ENCODE results near the gene COLEC12. TPM values are rescaled to one million over a fixed set of nuclear protein-coding genes. Genes with fewer than 3 reads are reported as not detected.

The COLEC12 gene
- total and polyA plus RNA-seq, 10 of the 15 experiments (the other 5 are each of a cell fraction or from before 2014, with no cell fraction given) = 0.04 to 0.05 TPM; not detected in 8

GRCh38 chr18:332007-332406 is 168.5 kb downstream of the COLEC12 start:
- FAIRE-seq (no peak), DNase-seq (ENCODE audit: low read depth, low spot score) (no peak), ATAC-seq (no peak)
- H3K79me2 ChIP-seq (ENCODE audit: control insufficient read depth, insufficient read depth, low read length) = no peaks in the 10 kb centered on the region
- SMC1A ChIA-PET (ENCODE audit: uncharacterized antibody, unreplicated experiment) = no interaction called here
- WGBS (ENCODE audit: insufficient coverage, insufficient replicate concordance, low lambda C conversion rate, missing lambda C conversion rate) = 10% methylated on average over 4 of the region's 4 CpGs
- H3K36me3 ChIP-seq (ENCODE audit: control insufficient read depth in 2 of 2, insufficient read depth in 2 of 2, low read length in 1 of 2) = no peaks in the 10 kb centered on the region
- no peaks in the 10 kb centered on the region for H3K27me3 ChIP-seq (replicated peaks in 1 of 2; ENCODE audit: control insufficient read depth in 2 of 2, insufficient read depth in 2 of 2, low read length in 1 of 2)
- no peak overlapping the region for H3K27ac ChIP-seq (ENCODE audit: control insufficient read depth, insufficient read depth)
- no peak overlapping the region for H3K4me2 ChIP-seq (ENCODE audit: control insufficient read depth, insufficient read depth)
- CTCF ChIA-PET = no interaction called here
- H2AFZ ChIP-seq (ENCODE audit: control insufficient read depth, low read depth, low read length) = no peak overlapping the region
- intact Hi-C loops (cut with micrococcal nuclease; ENCODE audit: unreplicated experiment) (no loop called here), in situ Hi-C loops (cut with MboI) (no loop called here)
- BruUV-seq (replicated peaks) = no TSS peak
- POLR2A ChIA-PET = no interaction called here
- H3K9ac ChIP-seq (ENCODE audit: control insufficient read depth, insufficient read depth, low read length) = no peak overlapping the region
- no peak for TF ChIP-seq KDM1A (IDR thresholded peaks at IDR 0.05; ENCODE audit: borderline replicate concordance)
- TF ChIP-seq, protein P1, sequence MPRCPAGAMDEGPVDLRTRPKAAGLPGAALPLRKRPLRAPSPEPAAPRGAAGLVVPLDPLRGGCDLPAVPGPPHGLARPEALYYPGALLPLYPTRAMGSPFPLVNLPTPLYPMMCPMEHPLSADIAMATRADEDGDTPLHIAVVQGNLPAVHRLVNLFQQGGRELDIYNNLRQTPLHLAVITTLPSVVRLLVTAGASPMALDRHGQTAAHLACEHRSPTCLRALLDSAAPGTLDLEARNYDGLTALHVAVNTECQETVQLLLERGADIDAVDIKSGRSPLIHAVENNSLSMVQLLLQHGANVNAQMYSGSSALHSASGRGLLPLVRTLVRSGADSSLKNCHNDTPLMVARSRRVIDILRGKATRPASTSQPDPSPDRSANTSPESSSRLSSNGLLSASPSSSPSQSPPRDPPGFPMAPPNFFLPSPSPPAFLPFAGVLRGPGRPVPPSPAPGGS (IDR thresholded peaks at IDR 0.05; ENCODE audit: borderline replicate concordance, insufficient read depth, low read depth, low read length, poor library complexity, severe bottlenecking) = no peak
- TF ChIP-seq NR2F1 (conservative IDR thresholded peaks at IDR 0.05) = no peak
- TF ChIP-seq, protein P2, sequence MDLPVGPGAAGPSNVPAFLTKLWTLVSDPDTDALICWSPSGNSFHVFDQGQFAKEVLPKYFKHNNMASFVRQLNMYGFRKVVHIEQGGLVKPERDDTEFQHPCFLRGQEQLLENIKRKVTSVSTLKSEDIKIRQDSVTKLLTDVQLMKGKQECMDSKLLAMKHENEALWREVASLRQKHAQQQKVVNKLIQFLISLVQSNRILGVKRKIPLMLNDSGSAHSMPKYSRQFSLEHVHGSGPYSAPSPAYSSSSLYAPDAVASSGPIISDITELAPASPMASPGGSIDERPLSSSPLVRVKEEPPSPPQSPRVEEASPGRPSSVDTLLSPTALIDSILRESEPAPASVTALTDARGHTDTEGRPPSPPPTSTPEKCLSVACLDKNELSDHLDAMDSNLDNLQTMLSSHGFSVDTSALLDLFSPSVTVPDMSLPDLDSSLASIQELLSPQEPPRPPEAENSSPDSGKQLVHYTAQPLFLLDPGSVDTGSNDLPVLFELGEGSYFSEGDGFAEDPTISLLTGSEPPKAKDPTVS (IDR thresholded peaks at IDR 0.05; ENCODE audit: low read depth, low read length) = no peak
- TF ChIP-seq SUZ12 (IDR thresholded peaks at IDR 0.05; ENCODE audit: unreplicated experiment) = no peak
- TF ChIP-seq, protein P3, sequence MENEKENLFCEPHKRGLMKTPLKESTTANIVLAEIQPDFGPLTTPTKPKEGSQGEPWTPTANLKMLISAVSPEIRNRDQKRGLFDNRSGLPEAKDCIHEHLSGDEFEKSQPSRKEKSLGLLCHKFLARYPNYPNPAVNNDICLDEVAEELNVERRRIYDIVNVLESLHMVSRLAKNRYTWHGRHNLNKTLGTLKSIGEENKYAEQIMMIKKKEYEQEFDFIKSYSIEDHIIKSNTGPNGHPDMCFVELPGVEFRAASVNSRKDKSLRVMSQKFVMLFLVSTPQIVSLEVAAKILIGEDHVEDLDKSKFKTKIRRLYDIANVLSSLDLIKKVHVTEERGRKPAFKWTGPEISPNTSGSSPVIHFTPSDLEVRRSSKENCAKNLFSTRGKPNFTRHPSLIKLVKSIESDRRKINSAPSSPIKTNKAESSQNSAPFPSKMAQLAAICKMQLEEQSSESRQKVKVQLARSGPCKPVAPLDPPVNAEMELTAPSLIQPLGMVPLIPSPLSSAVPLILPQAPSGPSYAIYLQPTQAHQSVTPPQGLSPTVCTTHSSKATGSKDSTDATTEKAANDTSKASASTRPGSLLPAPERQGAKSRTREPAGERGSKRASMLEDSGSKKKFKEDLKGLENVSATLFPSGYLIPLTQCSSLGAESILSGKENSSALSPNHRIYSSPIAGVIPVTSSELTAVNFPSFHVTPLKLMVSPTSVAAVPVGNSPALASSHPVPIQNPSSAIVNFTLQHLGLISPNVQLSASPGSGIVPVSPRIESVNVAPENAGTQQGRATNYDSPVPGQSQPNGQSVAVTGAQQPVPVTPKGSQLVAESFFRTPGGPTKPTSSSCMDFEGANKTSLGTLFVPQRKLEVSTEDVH (IDR thresholded peaks at IDR 0.05; ENCODE audit: low read depth, partially characterized antibody) = no peak
- TF ChIP-seq TAF1 (IDR thresholded peaks at IDR 0.05; ENCODE audit: borderline replicate concordance, low read depth, low read length) = no peak
- TF ChIP-seq NFIC (IDR thresholded peaks at IDR 0.05; ENCODE audit: low read depth, low read length) = no peak
- no peak for TF ChIP-seq BHLHE40 (IDR thresholded peaks at IDR 0.05; ENCODE audit: borderline replicate concordance in 1 of 2, low read depth in 2 of 2, low read length in 1 of 2)
- TF ChIP-seq, protein P4, sequence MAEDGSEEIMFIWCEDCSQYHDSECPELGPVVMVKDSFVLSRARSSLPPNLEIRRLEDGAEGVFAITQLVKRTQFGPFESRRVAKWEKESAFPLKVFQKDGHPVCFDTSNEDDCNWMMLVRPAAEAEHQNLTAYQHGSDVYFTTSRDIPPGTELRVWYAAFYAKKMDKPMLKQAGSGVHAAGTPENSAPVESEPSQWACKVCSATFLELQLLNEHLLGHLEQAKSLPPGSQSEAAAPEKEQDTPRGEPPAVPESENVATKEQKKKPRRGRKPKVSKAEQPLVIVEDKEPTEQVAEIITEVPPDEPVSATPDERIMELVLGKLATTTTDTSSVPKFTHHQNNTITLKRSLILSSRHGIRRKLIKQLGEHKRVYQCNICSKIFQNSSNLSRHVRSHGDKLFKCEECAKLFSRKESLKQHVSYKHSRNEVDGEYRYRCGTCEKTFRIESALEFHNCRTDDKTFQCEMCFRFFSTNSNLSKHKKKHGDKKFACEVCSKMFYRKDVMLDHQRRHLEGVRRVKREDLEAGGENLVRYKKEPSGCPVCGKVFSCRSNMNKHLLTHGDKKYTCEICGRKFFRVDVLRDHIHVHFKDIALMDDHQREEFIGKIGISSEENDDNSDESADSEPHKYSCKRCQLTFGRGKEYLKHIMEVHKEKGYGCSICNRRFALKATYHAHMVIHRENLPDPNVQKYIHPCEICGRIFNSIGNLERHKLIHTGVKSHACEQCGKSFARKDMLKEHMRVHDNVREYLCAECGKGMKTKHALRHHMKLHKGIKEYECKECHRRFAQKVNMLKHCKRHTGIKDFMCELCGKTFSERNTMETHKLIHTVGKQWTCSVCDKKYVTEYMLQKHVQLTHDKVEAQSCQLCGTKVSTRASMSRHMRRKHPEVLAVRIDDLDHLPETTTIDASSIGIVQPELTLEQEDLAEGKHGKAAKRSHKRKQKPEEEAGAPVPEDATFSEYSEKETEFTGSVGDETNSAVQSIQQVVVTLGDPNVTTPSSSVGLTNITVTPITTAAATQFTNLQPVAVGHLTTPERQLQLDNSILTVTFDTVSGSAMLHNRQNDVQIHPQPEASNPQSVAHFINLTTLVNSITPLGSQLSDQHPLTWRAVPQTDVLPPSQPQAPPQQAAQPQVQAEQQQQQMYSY (CRISPR knock-in tag; IDR thresholded peaks at IDR 0.05) = no peak
- TF ChIP-seq NR2C2 (IDR thresholded peaks at IDR 0.05; ENCODE audit: borderline replicate concordance, control insufficient read depth, insufficient read length, low read depth) = no peak
- H3K4me3 ChIP-seq = no peak overlapping the region
- H3K4me1 ChIP-seq (ENCODE audit: control insufficient read depth, insufficient read depth, low read length) = no peaks in the 10 kb centered on the region
- RAD21 ChIA-PET (ENCODE audit: unreplicated experiment) = no interaction called here
- H3K9me3 ChIP-seq (replicated peaks; ENCODE audit: control insufficient read depth, insufficient read depth, low read length) = no peaks in the 10 kb centered on the region
- no peaks in the 10 kb centered on the region for H4K20me1 ChIP-seq (ENCODE audit: control insufficient read depth, insufficient read depth)

Data from GM12878 (cell line).